MCF 10A (cell line): ENCODE results near the gene CSF2RB. TPM values are rescaled to one million over a fixed set of nuclear protein-coding genes. Genes with fewer than 3 reads are reported as not detected.

Experiments
- BruUV-seq: library from RNA; stranded (reverse); fragments of 400-500 nt; replicated peaks from 2 replicates; lab custom pipeline; 2021; lab: Mats Ljungman, UMichigan
- CTCF ChIA-PET: fragments of 300-600 bp; sonication (Branson Sonifier 250); formaldehyde crosslinking; extraction: SDS; loops from one replicate; lab custom pipeline; 2021; ENCODE audit warnings: antibody characterized with exemption, inconsistent platforms; lab: Yijun Ruan, JAX
- POLR2A ChIA-PET: fragments of 300-600, 350-650 bp; sonication (Branson Sonifier 250); formaldehyde crosslinking; extraction: SDS; loops from one replicate; lab custom pipeline; 2020; ENCODE audit warnings: antibody characterized with exemption, inconsistent platforms; lab: Yijun Ruan, JAX
- DNase-seq: peaks from one replicate; pipeline ENCODE4 v3.0.0-alpha.2; 2018; ENCODE audit not compliant: unreplicated experiment
- H3K27ac Mint-ChIP-seq: one replicate; pipeline ENCODE4 v1.8.0; 2022; ENCODE audit warnings: mild to moderate bottlenecking, low read depth, mixed read lengths; ENCODE audit not compliant: unreplicated experiment
- H3K27me3 Mint-ChIP-seq: one replicate; pipeline ENCODE4 v1.8.0; 2022; ENCODE audit warnings: mixed read lengths; ENCODE audit not compliant: insufficient read depth, unreplicated experiment
- H3K36me3 Mint-ChIP-seq: one replicate; pipeline ENCODE4 v1.8.0; 2022; ENCODE audit warnings: mild to moderate bottlenecking, moderate library complexity, mixed read lengths; ENCODE audit not compliant: insufficient read depth, unreplicated experiment
- H3K4me1 Mint-ChIP-seq: one replicate; pipeline ENCODE4 v1.8.0; 2022; ENCODE audit warnings: mixed read lengths; ENCODE audit not compliant: insufficient read depth, unreplicated experiment
- H3K4me3 Mint-ChIP-seq: one replicate; pipeline ENCODE4 v1.8.0; 2022; ENCODE audit warnings: mild to moderate bottlenecking, moderate library complexity, mixed read lengths; ENCODE audit not compliant: unreplicated experiment
- H3K9me3 Mint-ChIP-seq: one replicate; pipeline ENCODE4 v1.8.0; 2022; ENCODE audit warnings: mixed read lengths; ENCODE audit not compliant: unreplicated experiment
- CTCF ChIP-seq: fragments of 200-600 bp; IDR thresholded peaks from one replicate; pipeline ENCODE4 v1.8.0; 2022; ENCODE audit warnings: antibody characterized with exemption, mild to moderate bottlenecking; ENCODE audit not compliant: unreplicated experiment
- intact Hi-C: fragments of 100-400 bp; cut with micrococcal nuclease; formaldehyde crosslinking; loops from 2 replicates; pipeline ENCODE4 v1.14.1; 2022
- total RNA-seq: library from RNA; stranded (reverse); gene quantifications from 2 replicates; pipeline ENCODE4 v1.2.3, GENCODE V29; 2022

Gene CSF2RB
- total RNA-seq, 1 experiment from 2014 or later = not detected

- DNase-seq = no peak
- ChIA-PET CTCF (no interaction called here), POLR2A (no interaction called here)
- no peaks in the 10 kb centered on the region for H3K4me1 Mint-ChIP-seq
- no TSS peak for BruUV-seq
- H3K9me3 Mint-ChIP-seq = no peaks in the 10 kb centered on the region
- no peak overlapping the region for H3K4me3 Mint-ChIP-seq
- H3K27ac Mint-ChIP-seq = no peak overlapping the region
- intact Hi-C loops = no loop called here
- TF ChIP-seq CTCF = no peak
- H3K27me3 Mint-ChIP-seq = peaks cover 30% of the 10 kb centered on the region
- H3K36me3 Mint-ChIP-seq = no peaks in the 10 kb centered on the region
Measured at GRCh38 chr22:36950797-36951590, 37.6 kb downstream of the CSF2RB start.

GRCh38 chr22:36951746-36952145 is 38.3 kb downstream of the CSF2RB start:
- no peak for TF ChIP-seq CTCF
- Mint-ChIP-seq H3K27me3 (peaks cover 30% of the 10 kb centered on the region), H3K27ac (no peak overlapping the region), H3K36me3 (no peaks in the 10 kb centered on the region), H3K4me3 (no peak overlapping the region), H3K4me1 (no peaks in the 10 kb centered on the region), H3K9me3 (peaks cover 5% of the 10 kb centered on the region)
- CTCF ChIA-PET = no interaction called here
- BruUV-seq = no TSS peak
- DNase-seq = no peak
- POLR2A ChIA-PET = no interaction called here
- intact Hi-C loops = no loop called here

- no peak for TF ChIP-seq CTCF
- ChIA-PET CTCF (interaction anchor here (0.6 to 1.2 kb wide), 3 partner anchors 24 to 404 kb away, joined by 3 to 4 read pairs (median 3); no protein-coding TSS in a partner anchor), POLR2A (no interaction called here)
- DNase-seq = no peak
- Mint-ChIP-seq H3K4me3 (no peak overlapping the region), H3K4me1 (no peaks in the 10 kb centered on the region), H3K27ac (no peak overlapping the region), H3K9me3 (peaks cover 11% of the 10 kb centered on the region), H3K27me3 (peaks cover 30% of the 10 kb centered on the region), H3K36me3 (no peaks in the 10 kb centered on the region)
- no TSS peak for BruUV-seq
- intact Hi-C loops = no loop called here
Measured at GRCh38 chr22:36953239-36954080, 40.0 kb downstream of the CSF2RB start.
